Esophagus mucosa (tissue), 1 donor: ENCODE results near the gene ARHGEF7. TPM values are rescaled to one million over a fixed set of nuclear protein-coding genes. Genes with fewer than 3 reads are reported as not detected.

Experiments
- ATAC-seq: fragments of 200-7000 bp; cut with Tn5 transposase; one replicate; pipeline ENCODE4 v1.9.1; 2020
- total RNA-seq: library from RNA; stranded (reverse); gene quantifications from one replicate; pipeline ENCODE4 v1.2.4, GENCODE V29; 2023
- donor health status: DM: yes; HTN: yes; CAD: no.

ARHGEF7 gene
- total RNA-seq, 1 donor from 2014 or later = 25.6 TPM

DNA sequence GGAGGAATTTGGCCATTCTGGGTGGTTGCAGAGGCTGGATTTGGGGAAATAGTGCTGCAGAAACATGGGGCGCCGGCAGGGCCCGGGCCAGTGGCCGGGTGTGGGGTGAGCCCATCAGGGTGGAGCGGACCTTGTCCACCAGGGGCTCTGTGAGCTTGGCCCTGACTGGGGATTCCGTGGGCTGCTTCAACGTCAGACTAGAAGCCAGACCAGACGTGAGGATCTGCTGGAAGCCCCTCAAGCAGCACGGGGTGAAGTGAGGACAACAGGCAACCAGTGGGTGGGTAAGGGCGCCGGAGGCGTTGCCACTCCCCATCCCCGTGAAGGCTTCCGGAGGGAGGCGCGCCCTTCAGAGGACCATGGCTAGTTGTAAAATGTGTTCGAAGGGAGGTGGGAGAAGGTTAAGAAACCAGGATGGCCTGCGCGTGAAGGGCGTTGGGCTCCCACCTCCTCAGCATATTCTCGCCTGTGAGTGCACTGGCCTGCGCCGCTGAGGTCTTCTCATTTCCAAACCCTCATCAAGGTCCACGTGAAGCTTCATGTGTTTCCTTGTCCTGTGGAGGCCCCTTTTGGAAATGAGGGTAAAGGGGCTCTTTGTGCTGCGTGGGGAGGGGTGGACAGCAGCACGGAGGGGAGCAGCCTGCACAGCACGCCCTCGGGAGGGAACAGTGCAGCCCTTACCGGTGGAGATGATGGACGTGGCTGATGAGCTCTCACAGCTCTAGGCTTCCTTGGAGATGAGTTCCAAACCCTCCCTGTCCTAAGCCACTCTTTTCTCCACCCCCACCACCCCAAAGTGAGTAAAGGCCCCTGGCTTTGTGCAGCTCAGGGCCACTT, 213.7 kb downstream of the ARHGEF7 start:
- ATAC-seq = no peak

DNA sequence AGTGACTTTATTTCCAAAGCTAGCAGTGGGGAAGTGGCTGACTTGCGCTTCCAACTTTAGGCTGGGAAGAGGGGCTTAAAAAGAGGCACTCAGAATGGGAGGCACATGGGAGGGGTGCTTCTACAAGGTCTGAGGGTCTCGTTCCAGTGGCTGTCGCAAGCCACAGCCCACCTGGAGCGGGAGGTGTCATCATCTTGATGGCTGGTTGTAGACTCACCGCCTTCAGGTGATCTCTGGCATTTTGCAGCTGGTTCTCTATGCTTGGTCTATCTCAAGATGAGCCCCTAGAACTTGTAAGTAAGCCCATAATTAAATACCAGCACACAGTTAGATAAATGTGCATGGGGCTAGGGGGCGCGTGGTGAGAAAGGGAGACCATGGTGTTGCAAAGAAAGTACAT, 214.5 kb downstream of the ARHGEF7 start:
- no peak for ATAC-seq

DNA sequence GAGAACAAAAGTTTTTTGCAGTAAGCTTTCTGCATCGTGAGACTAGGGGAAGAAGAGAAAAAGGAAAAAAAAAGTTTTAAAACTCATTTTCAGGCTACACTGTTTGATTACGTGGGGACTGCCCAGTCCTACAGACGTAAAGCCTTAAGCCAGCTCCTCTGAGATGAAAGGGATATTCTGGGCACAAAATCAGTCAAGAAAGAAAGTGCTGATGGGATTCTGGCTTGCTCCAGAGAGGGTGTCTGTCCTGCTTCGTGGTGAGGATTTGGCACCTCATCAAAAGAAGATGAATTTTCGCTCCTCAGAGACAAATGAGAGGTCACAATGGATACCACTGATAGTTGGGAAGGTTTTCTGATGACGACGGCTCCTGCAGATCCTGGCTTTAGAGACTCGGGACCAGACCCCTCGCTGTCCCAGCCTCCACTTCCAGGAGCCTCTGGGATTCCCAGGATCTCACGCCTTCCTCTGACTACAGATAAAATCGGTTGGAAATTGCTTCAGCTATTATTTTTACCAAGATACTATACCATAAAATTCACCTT, 215.0 kb downstream of the ARHGEF7 start:
- no peak for ATAC-seq

DNA sequence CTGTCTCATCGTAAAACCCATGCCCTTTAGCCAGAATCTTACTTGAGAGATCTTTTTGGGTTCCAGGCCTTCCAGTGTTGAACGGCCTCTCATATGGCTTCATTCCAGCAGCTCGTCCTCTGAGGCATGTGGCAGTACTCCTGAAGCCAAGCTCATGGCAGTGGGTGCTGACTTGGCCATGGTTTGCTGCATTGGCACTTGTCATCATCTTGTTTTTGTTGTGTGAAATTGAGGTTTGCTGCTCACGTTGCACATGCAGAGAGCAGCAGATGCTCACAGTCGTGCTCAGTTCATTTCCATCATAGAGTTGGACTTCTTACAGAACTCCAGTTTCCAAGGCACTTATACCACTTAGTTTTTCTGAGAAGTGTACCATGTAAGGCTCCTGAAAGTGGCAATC, 220.2 kb downstream of the ARHGEF7 start:
- no peak for ATAC-seq

DNA sequence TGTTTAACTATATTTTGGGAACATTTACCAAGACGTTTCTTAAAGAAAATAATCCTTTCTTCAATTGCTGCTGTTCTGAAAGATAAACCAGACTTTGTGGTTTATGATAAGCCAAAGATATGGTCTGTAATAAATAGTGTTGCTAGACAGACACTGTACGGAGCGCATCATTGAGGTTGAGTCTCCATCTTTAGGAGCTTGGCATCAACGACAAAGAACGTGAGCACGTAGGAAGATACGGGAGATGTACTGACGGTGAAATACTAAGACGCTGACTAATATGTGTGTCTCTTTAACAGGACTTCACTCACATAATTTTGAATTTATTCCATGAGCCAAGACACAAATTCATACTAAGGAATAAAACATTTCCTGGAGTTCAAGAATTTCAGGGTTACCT, 221.6 kb downstream of the ARHGEF7 start:
- no peak for ATAC-seq

DNA sequence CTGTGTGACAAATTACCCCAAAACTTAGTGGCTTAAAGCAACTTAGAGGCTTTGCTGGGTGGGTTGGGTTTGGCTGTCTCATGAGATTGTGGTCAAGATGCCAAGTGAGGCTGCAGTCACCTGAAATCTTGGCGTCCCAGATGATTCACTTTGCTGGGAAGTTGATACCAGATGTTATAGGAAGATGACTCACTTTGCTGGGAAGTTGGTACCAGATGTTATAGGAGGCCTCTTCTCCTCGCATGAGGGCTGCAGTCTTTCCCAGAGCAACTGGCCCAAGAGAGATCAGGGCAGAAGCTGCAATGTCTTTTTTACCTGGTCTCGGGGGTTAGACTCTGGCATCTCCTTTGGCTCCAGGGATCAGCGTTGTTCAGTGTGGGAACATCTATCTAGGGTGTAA, 222.1 kb downstream of the ARHGEF7 start:
- ATAC-seq = no peak

DNA sequence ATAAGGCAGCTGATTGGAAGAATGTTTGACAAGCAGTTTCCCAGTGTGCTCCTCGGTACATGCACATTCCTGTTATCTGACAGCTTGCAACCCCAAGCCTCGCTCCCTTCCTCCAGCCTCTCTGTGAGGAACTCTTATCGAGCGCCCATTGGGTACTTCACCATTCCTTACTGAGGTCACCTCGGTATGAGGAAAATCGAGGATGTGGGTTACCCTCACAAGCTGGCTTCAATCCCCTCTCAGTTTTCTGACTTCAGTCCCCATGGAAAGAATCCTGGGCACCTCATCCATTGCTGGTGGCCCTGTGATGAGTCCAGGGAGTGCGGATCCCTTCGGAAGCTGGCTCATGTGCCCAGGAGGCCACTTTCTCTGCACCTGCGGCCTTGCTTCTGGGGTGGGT, 222.6 kb downstream of the ARHGEF7 start:
- ATAC-seq = no peak

DNA sequence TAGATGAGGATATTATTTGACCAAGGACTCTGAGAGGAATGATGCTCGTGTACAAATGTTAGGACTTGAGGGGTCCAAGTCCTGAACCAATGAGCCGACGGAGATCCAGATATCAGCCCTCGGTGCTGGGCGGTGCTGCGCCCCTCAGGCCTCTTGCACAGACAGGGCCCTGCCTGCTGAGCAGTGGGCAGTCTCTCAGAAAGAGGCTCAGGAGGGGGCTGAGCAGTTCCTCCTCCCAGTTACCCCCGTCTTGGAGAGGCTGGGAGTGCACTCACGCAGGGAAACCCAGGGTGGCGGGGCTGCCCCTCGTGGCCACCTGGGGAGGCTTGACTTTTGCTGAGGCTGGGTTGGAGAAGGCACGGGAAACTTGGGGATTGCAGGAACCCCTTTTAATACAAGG, 223.7 kb downstream of the ARHGEF7 start:
- ATAC-seq = no peak

DNA sequence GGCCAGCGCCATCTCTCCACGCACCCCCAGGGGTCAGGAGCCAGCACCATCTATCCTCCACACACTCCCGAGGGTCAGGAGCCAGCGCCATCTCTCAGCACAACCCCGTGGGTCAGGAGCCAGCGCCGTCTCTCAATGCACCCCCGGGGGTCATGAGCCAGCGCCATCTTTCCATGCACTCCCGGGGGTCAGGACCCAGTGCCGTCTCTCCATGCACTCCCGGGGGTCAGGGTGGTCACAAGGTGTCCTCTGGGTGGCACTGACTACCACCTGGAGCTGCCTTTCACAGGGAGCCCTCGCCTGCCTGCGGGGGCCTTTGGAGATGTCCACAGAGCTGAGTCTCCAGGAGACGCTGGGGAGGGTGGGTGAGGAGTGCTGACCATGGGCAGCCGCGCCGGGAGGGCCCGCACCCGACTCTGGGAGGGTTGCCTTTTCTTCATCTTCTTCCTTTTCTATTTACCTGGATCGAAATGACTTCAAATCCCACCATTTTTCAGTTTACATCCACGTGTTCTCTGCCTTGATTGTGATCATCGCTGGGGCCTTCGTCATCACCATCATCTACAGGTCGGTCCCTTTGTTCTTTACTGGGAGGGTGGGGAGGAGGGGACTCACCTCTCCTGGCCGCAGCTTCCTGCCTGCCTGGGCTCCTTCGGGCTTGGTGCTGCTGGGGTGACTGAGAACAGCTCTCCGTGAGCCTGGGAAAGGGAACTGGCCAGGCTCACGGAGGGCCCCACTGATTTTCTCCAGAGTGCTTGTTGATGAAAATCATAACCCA, 224.4 kb downstream of the ARHGEF7 start:
- no peak for ATAC-seq

DNA sequence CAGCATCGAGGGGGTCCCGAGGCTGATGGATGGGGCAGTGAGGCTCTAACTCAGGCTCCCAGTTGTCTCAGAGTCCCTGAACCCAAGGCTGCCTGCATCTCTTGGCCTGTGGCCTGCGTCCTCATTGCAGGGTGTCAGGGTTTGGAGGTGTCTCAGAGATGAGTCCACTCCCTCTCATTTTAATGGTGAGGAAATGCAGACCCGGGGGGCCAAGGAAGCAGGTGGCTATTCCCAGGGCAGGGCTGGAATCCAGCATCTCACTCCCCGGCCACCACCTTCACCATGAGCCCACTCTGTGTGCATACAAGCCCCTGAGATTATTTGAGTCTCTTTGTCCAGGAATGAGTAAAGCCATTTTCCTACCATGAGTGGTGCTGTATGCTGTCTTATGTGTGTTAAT, 226.8 kb downstream of the ARHGEF7 start:
- no peak for ATAC-seq

DNA sequence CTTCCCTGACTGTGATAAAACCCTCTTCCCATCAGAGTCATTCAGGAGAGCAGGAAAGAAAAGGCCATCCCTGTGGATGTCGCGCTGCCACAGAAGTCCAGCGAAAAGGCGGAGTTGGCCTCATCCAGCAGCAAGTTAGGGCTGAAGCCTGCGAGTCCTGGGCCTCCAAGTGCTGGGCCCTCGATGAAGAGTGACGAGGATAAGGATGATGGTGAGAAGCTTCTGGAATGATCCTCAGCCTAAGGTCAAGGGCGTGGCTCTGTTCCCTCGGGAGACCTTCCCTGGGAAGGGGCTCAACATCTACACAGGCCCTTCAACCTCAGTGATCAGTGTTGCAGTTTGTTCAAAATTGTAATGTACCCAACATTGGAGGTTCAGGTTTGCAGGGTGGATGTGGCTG, 227.6 kb downstream of the ARHGEF7 start:
- no peak for ATAC-seq

DNA sequence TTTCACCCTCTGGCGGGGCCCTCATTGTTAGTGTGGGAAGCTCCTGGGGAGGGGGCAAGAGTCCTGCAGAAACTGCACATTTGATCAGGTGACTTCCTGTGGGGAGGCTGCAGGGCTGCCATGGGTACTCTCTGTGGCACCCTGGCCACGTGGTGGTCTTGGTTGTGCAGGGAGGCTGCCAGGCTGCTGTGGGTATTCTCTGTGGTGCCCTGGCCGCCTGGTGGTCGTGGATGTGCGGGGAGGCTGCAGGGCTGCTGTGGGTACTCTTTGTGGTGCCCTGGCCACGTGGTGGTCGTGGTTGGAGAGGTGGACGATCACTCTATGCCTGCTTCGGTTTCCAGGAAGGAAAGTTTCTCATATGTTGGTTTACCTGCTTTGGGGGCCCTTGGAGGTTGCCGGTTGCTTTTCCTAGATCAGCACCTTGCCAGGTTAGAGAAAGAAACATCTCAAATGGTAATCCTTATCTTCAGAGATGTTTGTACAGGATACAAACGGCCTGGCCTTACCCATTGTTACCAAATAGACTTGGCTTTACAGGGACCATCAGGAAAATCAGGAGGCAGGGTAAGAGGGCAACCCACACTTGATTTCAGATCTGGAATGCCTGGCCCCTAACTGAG, 228.2 kb downstream of the ARHGEF7 start:
- ATAC-seq = no peak

DNA sequence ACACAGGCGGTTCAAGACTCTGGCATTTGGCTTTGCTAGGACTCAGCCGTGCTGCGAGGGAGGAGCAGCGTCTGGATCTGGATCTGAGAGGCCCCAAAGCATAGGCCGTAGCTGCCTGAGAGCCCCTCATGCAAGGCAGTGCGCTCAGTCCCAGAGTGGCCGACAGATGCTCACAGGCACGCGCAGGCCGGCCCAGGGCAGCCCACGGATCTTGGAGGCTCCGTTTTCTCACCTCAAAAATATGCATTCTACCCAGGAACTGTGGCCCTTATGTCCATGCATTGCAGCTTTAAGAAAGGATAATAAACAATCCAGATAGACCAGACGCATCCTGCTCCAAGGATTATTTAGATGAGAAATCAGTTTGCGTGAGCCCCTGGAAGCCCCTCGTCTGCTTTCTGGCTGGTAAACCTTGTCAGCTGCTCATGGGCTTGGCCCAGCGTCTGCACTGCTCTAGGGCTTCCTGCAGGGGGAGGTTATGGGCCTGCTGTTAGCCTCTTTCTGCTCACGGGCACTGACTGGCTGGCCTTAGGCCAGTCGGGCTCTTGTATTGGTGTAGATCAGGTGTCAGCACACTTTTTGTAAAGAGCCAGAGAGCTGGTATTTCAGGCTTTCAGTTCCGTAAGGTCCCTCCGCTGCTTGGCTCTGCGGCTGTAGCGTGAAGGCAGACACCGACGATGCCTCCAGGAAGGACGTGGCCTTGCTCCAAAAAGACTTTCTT, 229.5 kb downstream of the ARHGEF7 start:
- peak; percentile 68 for ATAC-seq

DNA sequence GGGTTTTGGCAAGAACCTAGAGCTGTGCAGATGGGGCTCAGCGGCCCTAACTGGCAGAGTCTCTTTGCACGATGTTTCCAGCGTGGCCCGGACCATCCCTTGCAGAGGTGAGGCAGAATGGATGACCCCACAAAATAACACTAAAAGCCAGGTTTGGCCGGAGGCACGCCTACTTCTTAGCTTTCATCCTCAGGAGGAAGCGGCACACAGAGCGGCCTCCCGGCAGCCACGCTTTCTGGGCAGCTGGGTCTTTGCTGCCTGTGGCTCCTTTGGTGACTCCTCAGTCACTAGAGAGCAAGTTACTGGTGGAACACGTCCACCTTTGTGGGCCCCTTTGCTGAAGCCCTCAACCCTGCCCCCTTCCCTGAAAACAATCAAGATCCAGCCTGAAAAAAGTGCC, 230.6 kb downstream of the ARHGEF7 start:
- ATAC-seq = no peak

DNA sequence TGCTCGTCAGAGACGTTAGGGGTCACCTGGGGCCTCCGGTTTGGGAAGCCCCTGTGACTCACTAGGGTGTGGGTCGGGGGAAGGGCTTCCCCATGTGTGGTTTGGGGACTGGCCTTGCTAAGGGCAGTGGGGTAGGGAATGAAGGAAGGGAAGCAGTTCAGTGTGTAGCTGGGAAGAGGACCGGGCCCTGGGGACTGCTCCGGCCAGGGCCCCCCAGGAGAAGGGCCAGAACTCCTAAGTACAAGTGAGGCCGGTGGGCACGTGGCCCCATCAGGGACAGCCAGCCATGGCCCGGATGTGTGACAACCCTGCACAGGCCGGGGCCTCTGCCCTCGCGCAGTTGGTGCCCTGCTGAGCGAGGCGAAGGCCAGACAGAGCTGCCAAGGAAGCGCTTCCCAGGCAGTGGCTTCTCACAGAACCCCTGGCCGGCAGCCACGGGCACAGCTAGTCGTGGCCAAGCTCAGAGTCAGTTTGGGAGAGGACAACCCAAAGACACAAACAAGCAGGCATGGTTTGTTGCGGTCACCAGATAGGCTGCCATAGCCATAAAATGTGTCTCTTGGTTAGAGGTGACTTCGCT, 231.1 kb downstream of the ARHGEF7 start:
- ATAC-seq = peak; percentile 20

DNA sequence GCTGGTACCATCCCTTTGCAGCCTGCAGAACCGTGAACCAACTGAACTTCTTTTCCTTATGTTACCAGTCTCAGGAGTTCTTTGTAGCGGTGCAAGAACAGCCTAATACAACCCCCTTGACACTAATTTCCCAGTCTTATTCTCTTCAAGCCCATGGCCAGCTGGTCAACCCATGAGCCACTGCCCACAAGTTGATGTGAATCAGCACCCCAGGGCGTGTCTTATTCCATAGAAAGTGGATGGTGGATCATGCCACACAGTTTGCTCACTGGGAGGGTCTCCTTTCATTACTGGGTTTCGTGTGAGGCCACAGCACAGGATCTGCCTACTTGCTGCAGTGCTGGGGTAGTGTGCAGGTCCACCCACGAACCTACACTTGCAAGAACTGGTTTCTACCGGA, 232.3 kb downstream of the ARHGEF7 start:
- no peak for ATAC-seq

DNA sequence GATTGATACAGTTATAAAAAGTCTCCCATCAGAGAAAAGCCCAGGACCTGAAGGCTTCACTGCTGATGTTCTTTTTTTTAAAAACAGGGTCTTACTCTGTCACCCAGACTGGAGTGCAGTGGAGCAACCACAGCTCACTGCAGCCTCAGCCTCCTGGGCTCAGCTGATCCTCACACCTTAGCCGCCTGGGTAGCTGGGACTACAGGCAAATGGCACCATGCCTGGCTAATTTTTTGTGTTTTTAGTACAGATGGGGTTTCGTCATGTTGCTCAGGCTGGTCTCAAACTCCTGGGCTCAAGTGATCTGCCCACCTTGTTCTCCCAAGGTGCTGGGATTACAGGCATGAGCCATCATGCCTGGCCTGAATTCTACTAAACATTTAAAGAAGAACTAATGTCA, 238.4 kb downstream of the ARHGEF7 start:
- ATAC-seq = no peak

DNA sequence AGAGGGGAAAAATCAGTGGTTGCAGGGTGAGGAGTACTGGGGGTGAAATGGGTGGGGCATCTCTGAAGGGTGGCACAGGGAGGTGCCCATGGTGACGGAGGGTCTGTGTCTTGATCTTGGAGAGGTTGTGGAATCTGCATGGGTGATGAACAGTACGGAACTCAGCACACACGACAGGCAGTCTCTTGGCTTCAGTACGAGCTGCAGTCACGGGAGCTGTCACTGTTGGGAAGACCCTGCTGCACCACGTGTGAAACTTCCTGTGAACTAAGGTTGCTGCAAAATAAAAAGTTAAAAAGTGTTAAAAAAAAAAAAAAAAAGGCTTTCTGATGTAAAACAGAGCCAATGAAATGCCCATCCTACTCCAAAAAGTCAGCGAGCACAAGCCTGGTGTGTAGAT, 239.7 kb downstream of the ARHGEF7 start:
- no peak for ATAC-seq
